ENCODE results near the gene NEK7.

DNA sequence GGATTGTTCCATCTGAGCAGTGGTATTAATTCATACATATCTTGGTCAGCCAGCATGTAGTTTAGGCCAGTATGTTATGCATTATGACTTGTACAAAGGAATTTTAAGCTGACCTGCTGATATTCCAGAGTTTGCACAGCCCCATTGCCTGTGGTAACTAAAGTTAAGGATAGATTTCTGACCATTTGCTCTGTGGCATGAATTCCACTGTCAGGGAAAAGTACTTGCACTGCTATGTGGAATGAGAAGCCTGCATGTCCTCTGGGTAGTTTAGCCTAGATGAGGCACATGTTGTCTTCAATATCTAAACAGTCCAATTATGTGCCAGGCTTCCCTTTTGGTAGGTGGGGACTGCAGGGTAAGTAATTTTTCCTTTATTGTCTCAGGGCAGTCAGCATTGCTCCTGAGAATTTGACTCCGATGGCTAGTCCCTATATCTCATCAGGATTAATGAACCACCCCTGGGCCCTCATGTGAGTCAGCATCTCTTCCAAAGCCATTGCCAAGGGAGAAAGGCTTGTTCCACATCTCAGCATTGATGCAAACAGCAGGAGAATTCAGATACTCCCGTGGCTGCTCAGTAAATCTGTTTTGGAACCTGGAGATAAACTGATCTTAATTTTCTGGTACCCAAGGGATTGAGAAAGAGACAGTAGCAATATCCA, 30.2 kb downstream of the NEK7 start:
- TF ChIP-seq, protein P1, sequence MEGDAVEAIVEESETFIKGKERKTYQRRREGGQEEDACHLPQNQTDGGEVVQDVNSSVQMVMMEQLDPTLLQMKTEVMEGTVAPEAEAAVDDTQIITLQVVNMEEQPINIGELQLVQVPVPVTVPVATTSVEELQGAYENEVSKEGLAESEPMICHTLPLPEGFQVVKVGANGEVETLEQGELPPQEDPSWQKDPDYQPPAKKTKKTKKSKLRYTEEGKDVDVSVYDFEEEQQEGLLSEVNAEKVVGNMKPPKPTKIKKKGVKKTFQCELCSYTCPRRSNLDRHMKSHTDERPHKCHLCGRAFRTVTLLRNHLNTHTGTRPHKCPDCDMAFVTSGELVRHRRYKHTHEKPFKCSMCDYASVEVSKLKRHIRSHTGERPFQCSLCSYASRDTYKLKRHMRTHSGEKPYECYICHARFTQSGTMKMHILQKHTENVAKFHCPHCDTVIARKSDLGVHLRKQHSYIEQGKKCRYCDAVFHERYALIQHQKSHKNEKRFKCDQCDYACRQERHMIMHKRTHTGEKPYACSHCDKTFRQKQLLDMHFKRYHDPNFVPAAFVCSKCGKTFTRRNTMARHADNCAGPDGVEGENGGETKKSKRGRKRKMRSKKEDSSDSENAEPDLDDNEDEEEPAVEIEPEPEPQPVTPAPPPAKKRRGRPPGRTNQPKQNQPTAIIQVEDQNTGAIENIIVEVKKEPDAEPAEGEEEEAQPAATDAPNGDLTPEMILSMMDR (IDR thresholded peaks at IDR 0.05 in 4 of 5, conservative IDR thresholded peaks at IDR 0.05 in 1 of 5) = no peak
- TF ChIP-seq POLR2A (IDR thresholded peaks at IDR 0.05) = no peak
